ENCODE data around the gene NEXN.
A peak's percentile ranks its signal among the peaks of the same experiment; 100 is the strongest.

DNA sequence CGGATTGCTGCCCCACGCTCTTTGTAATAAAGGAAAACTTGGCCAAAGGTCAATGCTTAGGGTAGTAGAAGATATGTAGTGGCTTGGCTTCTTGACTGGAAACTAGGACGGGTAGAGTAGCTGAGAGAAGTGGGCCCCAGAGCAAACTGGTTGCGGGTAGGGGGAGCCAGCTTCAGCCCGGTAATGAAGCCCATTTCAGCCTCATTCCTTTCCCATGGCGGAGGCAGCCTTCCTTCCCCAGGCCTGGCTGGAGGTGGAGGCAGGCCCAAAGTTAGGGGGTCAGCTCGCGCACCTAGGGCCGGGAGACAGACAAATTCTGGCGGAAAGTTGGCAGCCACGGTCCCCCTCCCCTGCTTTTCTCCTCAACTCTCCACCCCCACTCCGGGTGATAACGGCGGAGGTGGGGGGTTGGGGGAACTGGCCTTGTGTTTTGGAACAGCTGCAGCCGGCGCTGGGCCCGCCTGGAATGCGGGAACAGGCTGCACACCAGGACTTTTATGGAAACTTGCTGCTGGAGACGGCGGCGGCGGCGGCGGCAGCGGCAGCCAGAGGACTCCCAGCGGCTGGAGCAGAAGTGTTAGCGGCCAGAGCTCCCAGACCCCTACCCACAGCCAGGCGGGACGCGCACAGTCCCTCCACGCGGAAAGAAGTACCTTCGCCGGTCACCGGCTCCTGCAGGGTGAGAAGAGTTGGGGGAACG, at the start of gene NEXN:
- TF ChIP-seq, protein P1, sequence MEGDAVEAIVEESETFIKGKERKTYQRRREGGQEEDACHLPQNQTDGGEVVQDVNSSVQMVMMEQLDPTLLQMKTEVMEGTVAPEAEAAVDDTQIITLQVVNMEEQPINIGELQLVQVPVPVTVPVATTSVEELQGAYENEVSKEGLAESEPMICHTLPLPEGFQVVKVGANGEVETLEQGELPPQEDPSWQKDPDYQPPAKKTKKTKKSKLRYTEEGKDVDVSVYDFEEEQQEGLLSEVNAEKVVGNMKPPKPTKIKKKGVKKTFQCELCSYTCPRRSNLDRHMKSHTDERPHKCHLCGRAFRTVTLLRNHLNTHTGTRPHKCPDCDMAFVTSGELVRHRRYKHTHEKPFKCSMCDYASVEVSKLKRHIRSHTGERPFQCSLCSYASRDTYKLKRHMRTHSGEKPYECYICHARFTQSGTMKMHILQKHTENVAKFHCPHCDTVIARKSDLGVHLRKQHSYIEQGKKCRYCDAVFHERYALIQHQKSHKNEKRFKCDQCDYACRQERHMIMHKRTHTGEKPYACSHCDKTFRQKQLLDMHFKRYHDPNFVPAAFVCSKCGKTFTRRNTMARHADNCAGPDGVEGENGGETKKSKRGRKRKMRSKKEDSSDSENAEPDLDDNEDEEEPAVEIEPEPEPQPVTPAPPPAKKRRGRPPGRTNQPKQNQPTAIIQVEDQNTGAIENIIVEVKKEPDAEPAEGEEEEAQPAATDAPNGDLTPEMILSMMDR (IDR thresholded peaks at IDR 0.05), result no peak
- TF ChIP-seq POLR2A (IDR thresholded peaks at IDR 0.05), result peak in 1 of 2 donors; percentile 21

Measured in Peyer's patch (tissue), 4 donors.